Glutamatergic neuron (in vitro differentiated cells): ENCODE data around the gene RHCG. TPM values are rescaled to one million over a fixed set of nuclear protein-coding genes. Genes with fewer than 3 reads are reported as not detected.

Experiments
- DNase-seq: peaks from one replicate; pipeline ENCODE4 v3.0.0; 2022
- H3K27ac Mint-ChIP-seq: one replicate; pipeline ENCODE4 v1.8.0; 2020; ENCODE audit warnings: mild to moderate bottlenecking, mixed read lengths, inconsistent platforms; ENCODE audit not compliant: unreplicated experiment
- H3K27me3 Mint-ChIP-seq: one replicate; pipeline ENCODE4 v1.8.0; 2020; ENCODE audit warnings: mild to moderate bottlenecking, moderate library complexity, mixed read lengths, inconsistent platforms; ENCODE audit not compliant: unreplicated experiment
- H3K36me3 Mint-ChIP-seq: one replicate; pipeline ENCODE4 v1.8.0; 2020; ENCODE audit warnings: mild to moderate bottlenecking, mixed read lengths, inconsistent platforms; ENCODE audit not compliant: unreplicated experiment
- H3K4me1 Mint-ChIP-seq: one replicate; pipeline ENCODE4 v1.8.0; 2020; ENCODE audit warnings: mild to moderate bottlenecking, low read depth, mixed read lengths, inconsistent platforms; ENCODE audit not compliant: unreplicated experiment
- H3K4me3 Mint-ChIP-seq: one replicate; pipeline ENCODE4 v1.8.0; 2020; ENCODE audit warnings: mild to moderate bottlenecking, mixed read lengths, inconsistent platforms; ENCODE audit not compliant: unreplicated experiment
- H3K9me3 Mint-ChIP-seq: one replicate; pipeline ENCODE4 v1.8.0; 2020; ENCODE audit warnings: mild to moderate bottlenecking, moderate library complexity, mixed read lengths, inconsistent platforms; ENCODE audit not compliant: unreplicated experiment
- total RNA-seq: library from RNA; stranded (reverse); fragmentation: NEBNext Ultra II Directional; extraction: Animal tissue kit (Norgen Biotek cat#: 25700); gene quantifications from one replicate; pipeline ENCODE4 v1.2.1, GENCODE V29; 2021; ENCODE audit not compliant: unreplicated experiment
- TF ChIP-seq, protein P1 (sequence below): fragments of 200-600 bp; sonication (generic); IDR thresholded peaks from one replicate; pipeline ENCODE4 v1.5.0; 2021; ENCODE audit not compliant: partially characterized antibody, unreplicated experiment

The RHCG gene
- total RNA-seq, 1 donor from 2014 or later: not detected

DNA sequence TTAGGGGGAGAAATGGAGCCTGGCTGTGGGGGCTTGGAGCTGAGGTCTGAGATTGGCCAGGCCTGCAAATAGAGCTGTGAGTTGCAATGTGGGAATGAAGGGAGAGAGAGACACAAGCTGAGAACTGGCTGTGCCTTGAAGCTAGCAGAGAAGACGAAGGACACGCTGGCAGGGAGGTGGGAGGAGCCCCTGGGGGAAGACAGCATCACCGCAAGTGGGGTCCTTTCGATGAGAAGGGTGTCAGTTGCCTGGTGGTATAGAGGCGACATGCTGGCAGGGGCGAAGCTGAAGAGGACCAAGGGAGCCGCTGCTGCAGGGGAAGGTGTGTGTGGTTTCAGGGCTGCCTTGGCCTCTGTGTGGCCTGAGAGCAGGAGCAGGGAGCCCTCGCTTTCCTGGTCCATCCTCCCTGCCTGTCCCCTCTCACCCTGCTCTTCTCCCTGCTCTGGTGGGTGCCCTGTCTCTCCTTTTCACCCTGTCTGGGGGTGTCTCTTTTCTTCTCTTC, 5.5 kb downstream of the RHCG start:
- Mint-ChIP-seq H3K4me3 (no peak overlapping the region), H3K36me3 (peaks cover 4% of the 10 kb centered on the region), H3K27ac (no peak overlapping the region), H3K4me1 (peaks cover 4% of the 10 kb centered on the region), H3K9me3 (no peaks in the 10 kb centered on the region), H3K27me3 (peaks cover 8% of the 10 kb centered on the region)
- TF ChIP-seq, protein P1, sequence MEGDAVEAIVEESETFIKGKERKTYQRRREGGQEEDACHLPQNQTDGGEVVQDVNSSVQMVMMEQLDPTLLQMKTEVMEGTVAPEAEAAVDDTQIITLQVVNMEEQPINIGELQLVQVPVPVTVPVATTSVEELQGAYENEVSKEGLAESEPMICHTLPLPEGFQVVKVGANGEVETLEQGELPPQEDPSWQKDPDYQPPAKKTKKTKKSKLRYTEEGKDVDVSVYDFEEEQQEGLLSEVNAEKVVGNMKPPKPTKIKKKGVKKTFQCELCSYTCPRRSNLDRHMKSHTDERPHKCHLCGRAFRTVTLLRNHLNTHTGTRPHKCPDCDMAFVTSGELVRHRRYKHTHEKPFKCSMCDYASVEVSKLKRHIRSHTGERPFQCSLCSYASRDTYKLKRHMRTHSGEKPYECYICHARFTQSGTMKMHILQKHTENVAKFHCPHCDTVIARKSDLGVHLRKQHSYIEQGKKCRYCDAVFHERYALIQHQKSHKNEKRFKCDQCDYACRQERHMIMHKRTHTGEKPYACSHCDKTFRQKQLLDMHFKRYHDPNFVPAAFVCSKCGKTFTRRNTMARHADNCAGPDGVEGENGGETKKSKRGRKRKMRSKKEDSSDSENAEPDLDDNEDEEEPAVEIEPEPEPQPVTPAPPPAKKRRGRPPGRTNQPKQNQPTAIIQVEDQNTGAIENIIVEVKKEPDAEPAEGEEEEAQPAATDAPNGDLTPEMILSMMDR: no peak
- DNase-seq: no peak

DNA sequence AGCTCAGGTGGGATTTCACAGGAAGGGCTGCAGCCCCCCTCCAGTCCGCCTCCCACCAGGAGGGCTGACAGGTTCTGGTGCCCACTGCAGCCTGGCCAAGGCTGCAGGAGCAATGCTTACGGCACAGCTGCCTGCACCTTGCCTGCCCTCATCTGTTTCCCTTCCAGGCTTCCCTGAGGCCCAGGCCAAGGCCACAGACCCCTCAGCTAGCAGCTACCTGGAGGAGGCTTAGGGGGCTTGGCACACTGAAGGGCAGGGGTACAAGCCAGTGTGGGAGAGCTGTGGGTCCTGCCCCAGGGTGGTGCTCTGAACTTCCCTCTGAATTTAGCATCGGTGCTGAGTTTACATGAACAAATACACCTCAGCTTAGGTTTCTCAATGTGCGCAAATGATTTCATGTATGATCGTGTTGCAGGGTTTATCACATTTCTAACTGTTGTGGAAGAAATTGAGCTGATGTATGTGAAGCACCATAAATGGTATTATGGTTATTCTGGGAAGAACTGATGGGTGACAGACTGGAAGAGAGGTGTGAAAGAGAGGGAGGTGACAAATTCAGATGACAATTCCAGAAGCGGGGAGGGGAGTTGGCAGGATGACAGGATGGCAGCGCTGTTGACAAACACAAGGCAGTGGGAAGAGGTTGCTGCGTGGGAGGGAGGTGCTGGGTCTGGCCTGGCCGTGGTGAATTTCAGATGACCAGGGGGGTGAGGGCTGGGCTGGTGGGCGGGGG, 6.1 kb downstream of the RHCG start:
- peaks cover 4% of the 10 kb centered on the region for H3K4me1 Mint-ChIP-seq
- peaks cover 4% of the 10 kb centered on the region for H3K36me3 Mint-ChIP-seq
- DNase-seq: no peak
- H3K4me3 Mint-ChIP-seq: no peak overlapping the region
- H3K27ac Mint-ChIP-seq: no peak overlapping the region
- no peaks in the 10 kb centered on the region for H3K9me3 Mint-ChIP-seq
- TF ChIP-seq, protein P1: no peak
- H3K27me3 Mint-ChIP-seq: peaks cover 8% of the 10 kb centered on the region

DNA sequence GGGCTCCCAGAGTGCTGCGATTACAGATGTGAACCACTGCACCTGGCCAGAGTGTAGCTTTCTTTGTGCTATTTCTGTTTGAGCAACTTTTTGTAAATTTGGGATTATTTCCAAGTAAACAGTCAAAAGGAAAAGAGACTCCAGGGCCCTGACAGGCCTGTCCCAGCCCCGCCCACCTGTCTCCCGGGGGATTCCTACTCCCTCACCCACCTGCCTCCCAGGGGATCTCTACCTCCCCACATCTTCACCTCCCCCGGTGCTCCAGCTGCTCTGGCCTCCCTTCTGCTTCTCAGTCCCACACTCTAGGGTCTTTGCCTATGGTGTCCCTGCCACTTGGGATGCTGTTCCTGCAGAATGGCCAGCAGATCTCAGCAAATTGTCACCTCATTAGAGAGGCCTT, 7.0 kb downstream of the RHCG start:
- no peak for DNase-seq
- Mint-ChIP-seq H3K4me3 (no peak overlapping the region), H3K4me1 (peaks cover 4% of the 10 kb centered on the region), H3K9me3 (no peaks in the 10 kb centered on the region), H3K36me3 (peaks cover 4% of the 10 kb centered on the region), H3K27ac (no peak overlapping the region), H3K27me3 (peaks cover 8% of the 10 kb centered on the region)
- TF ChIP-seq, protein P1: no peak

DNA sequence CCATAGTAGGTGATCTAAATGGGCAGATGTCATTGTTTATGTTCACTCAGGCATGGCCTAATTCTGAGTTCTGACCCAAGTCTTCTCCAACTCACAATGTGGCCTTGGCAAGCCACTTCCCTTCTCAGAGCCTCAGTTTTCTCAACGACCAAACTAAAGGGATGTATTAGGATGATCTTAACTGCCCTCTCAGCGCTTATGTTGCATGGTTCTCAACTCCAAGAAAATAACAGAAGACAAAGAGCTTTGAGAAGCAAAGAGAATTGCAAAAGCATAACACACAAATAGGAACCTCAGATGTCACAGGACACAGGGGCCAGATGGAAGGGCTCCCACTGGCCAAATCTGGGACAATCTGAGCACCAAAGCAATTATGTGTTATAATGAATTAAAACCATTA, 8.6 kb downstream of the RHCG start:
- TF ChIP-seq, protein P1: no peak
- DNase-seq: no peak
- Mint-ChIP-seq H3K27me3 (peaks cover 7% of the 10 kb centered on the region), H3K4me3 (no peak overlapping the region), H3K4me1 (peaks cover 4% of the 10 kb centered on the region), H3K36me3 (peaks cover 4% of the 10 kb centered on the region), H3K9me3 (no peaks in the 10 kb centered on the region), H3K27ac (no peak overlapping the region)

DNA sequence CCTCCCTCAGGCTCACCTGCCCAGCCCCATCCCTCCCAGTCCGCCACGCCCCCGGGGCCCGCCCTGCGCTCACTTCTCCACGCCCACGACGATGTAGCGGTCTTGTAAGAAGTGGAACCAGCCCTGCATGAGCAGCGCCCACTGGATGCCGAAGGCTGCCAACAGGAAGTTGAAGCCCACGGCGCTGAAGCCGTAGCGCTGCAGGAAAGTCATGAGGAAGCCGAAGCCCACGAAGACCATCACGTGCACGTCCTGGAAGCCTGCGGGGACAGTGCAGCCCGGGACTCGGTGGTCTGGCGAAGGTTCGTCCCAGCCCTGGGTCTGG, 9.7 kb downstream of the RHCG start:
- H3K27me3 Mint-ChIP-seq: peaks cover 7% of the 10 kb centered on the region
- peaks cover 4% of the 10 kb centered on the region for H3K36me3 Mint-ChIP-seq
- peaks cover 4% of the 10 kb centered on the region for H3K4me1 Mint-ChIP-seq
- H3K27ac Mint-ChIP-seq: no peak overlapping the region
- no peak overlapping the region for H3K4me3 Mint-ChIP-seq
- DNase-seq: no peak
- H3K9me3 Mint-ChIP-seq: no peaks in the 10 kb centered on the region
- TF ChIP-seq, protein P1: no peak
